Right lobe of liver (tissue), 4 donors: ENCODE data around the gene NUDT12.

Experiments
- CTCF ChIP-seq, 4 donors: fragments of 200-600 bp in 3 of 4; fragments of 450-650 bp in 1 of 4; IDR thresholded peaks; one replicate each; pipeline versions ENCODE4 v1.5.1 to v1.8.0; 2016 to 2022; ENCODE audit warnings: antibody characterized with exemption in 4 of 4, mild to moderate bottlenecking in 2 of 4
- POLR2A ChIP-seq: fragments of 450-650 bp; IDR thresholded peaks from one replicate; pipeline ENCODE4 v1.6.1; 2017; ENCODE audit warnings: antibody characterized with exemption, mild to moderate bottlenecking
- donor health status: DM: no; HTN: no; CAD: no.
- donor health status: DM: no; HTN: no; CAD: no.
- donor health status: DM: no; HTN: yes; CAD: no.

- no peak for TF ChIP-seq CTCF (IDR thresholded peaks at IDR 0.05)
- no peak for TF ChIP-seq POLR2A
These were observed 1.8 kb downstream of the NUDT12 start for GRCh38 chr5:103560826-103561225.
